ENCODE results near the gene DHRS12.

GRCh38 chr13:51742611-51743010 is 61.4 kb downstream of the DHRS12 start:
- no peak for TF ChIP-seq POLR2AphosphoS5 (IDR thresholded peaks at IDR 0.05; ENCODE audit: borderline replicate concordance, low read depth, low read length)
- no peak for TF ChIP-seq EZH2 (IDR thresholded peaks at IDR 0.05)

All from SK-N-MC (cell line).